ENCODE results near the gene SPPL2B. TPM values are rescaled to one million over a fixed set of nuclear protein-coding genes. Genes with fewer than 3 reads are reported as not detected.

Gene SPPL2B
- total RNA-seq, 3 donors from 2014 or later = 119 to 177 (median 153) TPM

- H3K4me3 ChIP-seq = no peak overlapping the region
- peak in 1 of 3 donors; percentile 47 for DNase-seq
- intact Hi-C loops (cut with DNase I, micrococcal nuclease) = no loop called here
- no peak for TF ChIP-seq CTCF (IDR thresholded peaks at IDR 0.05)
- no peaks in the 10 kb centered on the region for H3K9me3 ChIP-seq
- H3K36me3 ChIP-seq (ENCODE audit: low read depth) = no peaks in the 10 kb centered on the region
- H3K4me1 ChIP-seq (ENCODE audit: low read depth) = peaks cover 13% of the 10 kb centered on the region
- ATAC-seq = peak; percentile 44
These were observed 10.5 kb downstream of the SPPL2B start for GRCh38 chr19:2338751-2339643.

- H3K36me3 ChIP-seq (ENCODE audit: low read depth) = no peaks in the 10 kb centered on the region
- no peak for TF ChIP-seq CTCF (IDR thresholded peaks at IDR 0.05)
- H3K9me3 ChIP-seq = no peaks in the 10 kb centered on the region
- peaks cover 6% of the 10 kb centered on the region for H3K4me1 ChIP-seq (ENCODE audit: low read depth)
- DNase-seq (peak in 1 of 3 donors; percentile 38), ATAC-seq (no peak)
- H3K4me3 ChIP-seq = no peak overlapping the region
- intact Hi-C loops (cut with DNase I, micrococcal nuclease) = no loop called here
These were observed 11.3 kb downstream of the SPPL2B start for GRCh38 chr19:2339644-2340310.

- DNase-seq (peak in 1 of 3 donors; percentile 45), ATAC-seq (no peak)
- intact Hi-C loops (cut with DNase I, micrococcal nuclease) = no loop called here
- no peak for TF ChIP-seq CTCF (IDR thresholded peaks at IDR 0.05)
- no peak overlapping the region for H3K4me3 ChIP-seq
- no peaks in the 10 kb centered on the region for H3K9me3 ChIP-seq
- H3K36me3 ChIP-seq (ENCODE audit: low read depth) = no peaks in the 10 kb centered on the region
- peaks cover 12% of the 10 kb centered on the region for H3K4me1 ChIP-seq (ENCODE audit: low read depth)
These were observed 12.2 kb downstream of the SPPL2B start for GRCh38 chr19:2340496-2341243.

GRCh38 chr19:2341244-2341751, 12.8 kb downstream of the SPPL2B start:
- Histone ChIP-seq H3K4me1 (ENCODE audit: low read depth) (peaks cover 15% of the 10 kb centered on the region), H3K4me3 (no peak overlapping the region), H3K36me3 (ENCODE audit: low read depth) (no peaks in the 10 kb centered on the region), H3K9me3 (no peaks in the 10 kb centered on the region)
- intact Hi-C loops (cut with DNase I, micrococcal nuclease) = no loop called here
- TF ChIP-seq CTCF (IDR thresholded peaks at IDR 0.05) = no peak
- DNase-seq (peak in 1 of 3 donors; percentile 50), ATAC-seq (no peak)

- Histone ChIP-seq H3K4me1 (ENCODE audit: low read depth) (peaks cover 15% of the 10 kb centered on the region), H3K9me3 (no peaks in the 10 kb centered on the region), H3K4me3 (no peak overlapping the region), H3K36me3 (ENCODE audit: low read depth) (no peaks in the 10 kb centered on the region)
- intact Hi-C loops (cut with DNase I, micrococcal nuclease) = no loop called here
- ATAC-seq (no peak), DNase-seq (peak in 2 of 3 donors; percentile 26 to 38)
- no peak for TF ChIP-seq CTCF (IDR thresholded peaks at IDR 0.05)
These were observed 13.5 kb downstream of the SPPL2B start for GRCh38 chr19:2341982-2342381.

All from mucosa of descending colon (tissue), 3 donors.